GM12878 (cell line): ENCODE data around the gene DAZAP2.
"Not testable (repeated sequence)": the region's sequence is repeated elsewhere in the genome, so short reads cannot be mapped to it uniquely, and the experiment has no call there.

Source experiments
- CEBPB ChIP-seq, 2 experiments: fragments of 150-350 bp in 1 of 2; IDR thresholded peaks; 2 replicates each; pipeline ENCODE4 v1.6.1; 2012 to 2014; ENCODE audit warnings: low read depth in 2 of 2, low read length in 2 of 2, borderline replicate concordance in 1 of 2, inconsistent platforms in 1 of 2
- CHD2 ChIP-seq: IDR thresholded peaks from 2 replicates; pipeline ENCODE4 v1.6.1; 2011; ENCODE audit warnings: low read depth, low read length, improper control_type of control experiment, borderline replicate concordance
- CTCF ChIP-seq, 3 experiments: IDR thresholded peaks in 2 of 3; conservative IDR thresholded peaks in 1 of 3; 2 replicates each; pipeline ENCODE4 v1.5.1; 2011; ENCODE audit warnings: low read depth in 3 of 3, low read length in 3 of 3, mild to moderate bottlenecking in 3 of 3, control low read depth in 2 of 3, moderate library complexity in 2 of 3, inconsistent platforms in 1 of 3, mixed read lengths in 1 of 3; ENCODE audit not compliant: control insufficient read depth in 2 of 3, insufficient read depth in 1 of 3; ENCODE audit errors: extremely low read depth in 1 of 3
- POLR2A ChIP-seq: IDR thresholded peaks from 2 replicates; pipeline ENCODE4 v1.6.1; 2011; ENCODE audit warnings: low read depth, mild to moderate bottlenecking, low read length
- POLR2AphosphoS5 ChIP-seq: IDR thresholded peaks from 2 replicates; pipeline ENCODE4 v1.6.1; 2011; ENCODE audit warnings: mild to moderate bottlenecking, low read length, inconsistent platforms
- RB1 ChIP-seq: fragments of 450-650 bp; formaldehyde crosslinking; IDR thresholded peaks from 2 replicates; pipeline ENCODE4 v1.6.1; 2017; ENCODE audit warnings: mild to moderate bottlenecking, borderline replicate concordance
- RCOR1 ChIP-seq: conservative IDR thresholded peaks from 2 replicates; pipeline ENCODE4 v1.6.1; 2012; ENCODE audit warnings: low read depth, low read length, improper control_type of control experiment
- YY1 ChIP-seq: IDR thresholded peaks from 2 replicates; pipeline ENCODE4 v1.6.1; 2011; ENCODE audit warnings: low read depth, mild to moderate bottlenecking, low read length
- TF ChIP-seq, protein P1 (sequence below): fragments of 450-650 bp; IDR thresholded peaks from 2 replicates; pipeline ENCODE4 v1.6.1; 2017; ENCODE audit warnings: antibody characterized with exemption, mild to moderate bottlenecking, moderate library complexity

- TF ChIP-seq CEBPB (IDR thresholded peaks at IDR 0.05; ENCODE audit: borderline replicate concordance in 1 of 2, low read depth in 2 of 2, low read length in 2 of 2); YY1; POLR2A; CTCF (IDR thresholded peaks at IDR 0.05 in 2 of 3, conservative IDR thresholded peaks at IDR 0.05 in 1 of 3; ENCODE audit: control insufficient read depth in 2 of 3, extremely low read depth in 1 of 3, insufficient read depth in 1 of 3, low read depth in 3 of 3, low read length in 3 of 3); CHD2; RB1; RCOR1; POLR2AphosphoS5: not testable (repeated sequence)
- TF ChIP-seq, protein P1, sequence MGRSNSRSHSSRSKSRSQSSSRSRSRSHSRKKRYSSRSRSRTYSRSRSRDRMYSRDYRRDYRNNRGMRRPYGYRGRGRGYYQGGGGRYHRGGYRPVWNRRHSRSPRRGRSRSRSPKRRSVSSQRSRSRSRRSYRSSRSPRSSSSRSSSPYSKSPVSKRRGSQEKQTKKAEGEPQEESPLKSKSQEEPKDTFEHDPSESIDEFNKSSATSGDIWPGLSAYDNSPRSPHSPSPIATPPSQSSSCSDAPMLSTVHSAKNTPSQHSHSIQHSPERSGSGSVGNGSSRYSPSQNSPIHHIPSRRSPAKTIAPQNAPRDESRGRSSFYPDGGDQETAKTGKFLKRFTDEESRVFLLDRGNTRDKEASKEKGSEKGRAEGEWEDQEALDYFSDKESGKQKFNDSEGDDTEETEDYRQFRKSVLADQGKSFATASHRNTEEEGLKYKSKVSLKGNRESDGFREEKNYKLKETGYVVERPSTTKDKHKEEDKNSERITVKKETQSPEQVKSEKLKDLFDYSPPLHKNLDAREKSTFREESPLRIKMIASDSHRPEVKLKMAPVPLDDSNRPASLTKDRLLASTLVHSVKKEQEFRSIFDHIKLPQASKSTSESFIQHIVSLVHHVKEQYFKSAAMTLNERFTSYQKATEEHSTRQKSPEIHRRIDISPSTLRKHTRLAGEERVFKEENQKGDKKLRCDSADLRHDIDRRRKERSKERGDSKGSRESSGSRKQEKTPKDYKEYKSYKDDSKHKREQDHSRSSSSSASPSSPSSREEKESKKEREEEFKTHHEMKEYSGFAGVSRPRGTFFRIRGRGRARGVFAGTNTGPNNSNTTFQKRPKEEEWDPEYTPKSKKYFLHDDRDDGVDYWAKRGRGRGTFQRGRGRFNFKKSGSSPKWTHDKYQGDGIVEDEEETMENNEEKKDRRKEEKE: not testable (repeated sequence)
Measured at GRCh38 chr12:51259600-51259999, 21.0 kb downstream of the DAZAP2 start.
